Measurements from ENCODE around the gene KRTAP13-4. TPM values are rescaled to one million over a fixed set of nuclear protein-coding genes. Genes with fewer than 3 reads are reported as not detected.

Gene KRTAP13-4
- total RNA-seq, 1 donor from 2014 or later = not detected

DNA sequence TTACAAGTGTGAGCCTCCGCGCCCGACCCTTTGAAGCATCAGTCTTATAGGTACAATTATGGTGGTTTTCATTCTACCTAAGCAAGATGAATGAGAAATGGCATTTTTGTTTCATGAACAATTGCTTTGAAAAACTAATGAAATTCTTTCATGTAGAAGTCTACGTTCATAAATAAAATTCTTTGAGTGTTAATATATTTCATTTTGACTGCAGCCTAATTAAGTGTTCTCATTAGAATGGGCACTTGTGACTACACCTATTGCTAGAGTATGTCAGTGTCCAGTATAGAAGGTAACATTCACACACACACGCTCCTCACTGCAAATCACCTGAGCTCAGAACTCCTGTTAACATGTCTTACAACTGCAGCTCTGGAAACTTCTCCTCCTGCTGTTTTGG lies 10.0 kb downstream of the KRTAP13-4 start, which contains the start of gene KRTAP15-1:
Gene KRTAP15-1 (plus strand): TSS at position 301 of the 400 bp plus-strand sequence. CDS start 53 bp downstream, at position 354.
- peaks cover 6% of the 10 kb centered on the region for H3K27me3 Mint-ChIP-seq (ENCODE audit: unreplicated experiment)
- H3K4me1 Mint-ChIP-seq (ENCODE audit: unreplicated experiment) = peaks cover 26% of the 10 kb centered on the region
- DNase-seq (ENCODE audit: low spot score) = no peak
- H3K9me3 Mint-ChIP-seq (ENCODE audit: unreplicated experiment) = no peaks in the 10 kb centered on the region
- no peak within 1 kb of the TSS for H3K27ac Mint-ChIP-seq (ENCODE audit: unreplicated experiment)
- H3K4me3 Mint-ChIP-seq (ENCODE audit: unreplicated experiment) = no peak within 1 kb of the TSS
- TF ChIP-seq, protein P1, sequence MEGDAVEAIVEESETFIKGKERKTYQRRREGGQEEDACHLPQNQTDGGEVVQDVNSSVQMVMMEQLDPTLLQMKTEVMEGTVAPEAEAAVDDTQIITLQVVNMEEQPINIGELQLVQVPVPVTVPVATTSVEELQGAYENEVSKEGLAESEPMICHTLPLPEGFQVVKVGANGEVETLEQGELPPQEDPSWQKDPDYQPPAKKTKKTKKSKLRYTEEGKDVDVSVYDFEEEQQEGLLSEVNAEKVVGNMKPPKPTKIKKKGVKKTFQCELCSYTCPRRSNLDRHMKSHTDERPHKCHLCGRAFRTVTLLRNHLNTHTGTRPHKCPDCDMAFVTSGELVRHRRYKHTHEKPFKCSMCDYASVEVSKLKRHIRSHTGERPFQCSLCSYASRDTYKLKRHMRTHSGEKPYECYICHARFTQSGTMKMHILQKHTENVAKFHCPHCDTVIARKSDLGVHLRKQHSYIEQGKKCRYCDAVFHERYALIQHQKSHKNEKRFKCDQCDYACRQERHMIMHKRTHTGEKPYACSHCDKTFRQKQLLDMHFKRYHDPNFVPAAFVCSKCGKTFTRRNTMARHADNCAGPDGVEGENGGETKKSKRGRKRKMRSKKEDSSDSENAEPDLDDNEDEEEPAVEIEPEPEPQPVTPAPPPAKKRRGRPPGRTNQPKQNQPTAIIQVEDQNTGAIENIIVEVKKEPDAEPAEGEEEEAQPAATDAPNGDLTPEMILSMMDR (IDR thresholded peaks at IDR 0.05; ENCODE audit: unreplicated experiment) = no peak
- H3K36me3 Mint-ChIP-seq (ENCODE audit: low read depth, unreplicated experiment) = no peaks in the 10 kb centered on the region

DNA sequence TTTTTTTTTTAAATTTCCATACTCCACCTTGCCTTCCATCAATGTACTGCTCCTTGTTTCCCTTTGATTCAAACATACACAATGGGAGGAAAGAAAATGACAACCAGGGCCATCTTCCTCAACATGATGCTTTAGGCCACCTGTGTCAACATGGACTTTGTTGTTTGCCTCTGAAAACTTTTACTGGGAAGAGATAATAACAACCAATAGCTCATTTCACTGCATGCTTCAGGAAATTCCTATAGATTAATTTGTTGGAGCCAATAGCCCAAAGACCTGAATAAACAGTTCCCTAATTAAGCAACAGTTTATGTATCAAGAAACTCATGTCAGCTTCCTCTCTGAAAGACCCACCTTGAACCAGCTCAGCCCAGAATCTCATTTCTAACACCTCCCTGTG lies 13.2 kb downstream of the KRTAP13-4 start:
- Mint-ChIP-seq H3K36me3 (ENCODE audit: low read depth, unreplicated experiment) (no peaks in the 10 kb centered on the region), H3K9me3 (ENCODE audit: unreplicated experiment) (no peaks in the 10 kb centered on the region), H3K4me1 (ENCODE audit: unreplicated experiment) (peaks cover 33% of the 10 kb centered on the region), H3K27ac (ENCODE audit: unreplicated experiment) (no peak overlapping the region), H3K27me3 (ENCODE audit: unreplicated experiment) (no peaks in the 10 kb centered on the region), H3K4me3 (ENCODE audit: unreplicated experiment) (no peak overlapping the region)
- no peak for DNase-seq (ENCODE audit: low spot score)
- TF ChIP-seq, protein P1 (IDR thresholded peaks at IDR 0.05; ENCODE audit: unreplicated experiment) = no peak

DNA sequence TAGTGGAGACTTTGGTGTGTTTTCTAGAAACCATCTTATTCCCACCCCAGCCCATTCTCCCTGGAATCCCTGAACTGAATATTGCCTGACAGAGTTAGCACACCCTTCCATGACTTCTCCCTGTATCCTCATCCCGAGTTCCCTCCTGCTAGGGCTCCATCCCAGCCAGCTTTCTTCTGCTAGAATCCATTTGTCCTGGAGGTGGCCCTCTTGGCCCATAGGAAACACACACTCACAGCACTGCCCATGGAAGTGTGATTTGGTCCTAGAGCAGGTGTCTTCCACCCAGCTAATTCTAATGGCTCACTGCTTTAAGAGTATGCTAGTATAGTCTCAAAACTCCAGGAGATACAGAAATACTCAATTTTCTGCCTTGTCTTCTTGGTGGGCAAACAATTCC lies 14.2 kb downstream of the KRTAP13-4 start:
- Mint-ChIP-seq H3K4me3 (ENCODE audit: unreplicated experiment) (no peak overlapping the region), H3K9me3 (ENCODE audit: unreplicated experiment) (no peaks in the 10 kb centered on the region), H3K36me3 (ENCODE audit: low read depth, unreplicated experiment) (no peaks in the 10 kb centered on the region), H3K27ac (ENCODE audit: unreplicated experiment) (no peak overlapping the region), H3K27me3 (ENCODE audit: unreplicated experiment) (no peaks in the 10 kb centered on the region), H3K4me1 (ENCODE audit: unreplicated experiment) (peaks cover 33% of the 10 kb centered on the region)
- DNase-seq (ENCODE audit: low spot score) = peak; percentile 40
- TF ChIP-seq, protein P1 (IDR thresholded peaks at IDR 0.05; ENCODE audit: unreplicated experiment) = no peak

DNA sequence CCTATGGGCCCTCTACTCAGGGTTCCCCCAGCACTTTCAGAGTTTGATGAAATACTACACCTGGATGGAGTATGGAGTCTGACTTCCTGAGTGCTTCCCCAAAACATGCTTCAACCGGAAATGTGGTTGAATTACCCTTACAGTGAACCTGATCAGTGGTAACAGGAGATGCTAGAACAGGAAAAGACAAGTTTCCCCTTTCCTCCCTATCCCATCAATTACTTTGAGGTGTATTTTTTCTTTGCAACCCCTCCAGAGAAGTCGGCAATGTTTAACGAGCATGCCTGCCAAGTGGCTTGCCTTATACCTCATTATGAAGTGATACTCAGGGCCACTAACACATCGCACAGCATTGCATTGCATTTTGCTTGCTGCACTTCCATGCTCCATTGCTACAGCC lies 17.0 kb downstream of the KRTAP13-4 start:
- no peaks in the 10 kb centered on the region for H3K27me3 Mint-ChIP-seq (ENCODE audit: unreplicated experiment)
- TF ChIP-seq, protein P1 (IDR thresholded peaks at IDR 0.05; ENCODE audit: unreplicated experiment) = no peak
- no peak for DNase-seq (ENCODE audit: low spot score)
- no peak overlapping the region for H3K27ac Mint-ChIP-seq (ENCODE audit: unreplicated experiment)
- no peak overlapping the region for H3K4me3 Mint-ChIP-seq (ENCODE audit: unreplicated experiment)
- H3K9me3 Mint-ChIP-seq (ENCODE audit: unreplicated experiment) = no peaks in the 10 kb centered on the region
- peaks cover 27% of the 10 kb centered on the region for H3K4me1 Mint-ChIP-seq (ENCODE audit: unreplicated experiment)
- H3K36me3 Mint-ChIP-seq (ENCODE audit: low read depth, unreplicated experiment) = no peaks in the 10 kb centered on the region

DNA sequence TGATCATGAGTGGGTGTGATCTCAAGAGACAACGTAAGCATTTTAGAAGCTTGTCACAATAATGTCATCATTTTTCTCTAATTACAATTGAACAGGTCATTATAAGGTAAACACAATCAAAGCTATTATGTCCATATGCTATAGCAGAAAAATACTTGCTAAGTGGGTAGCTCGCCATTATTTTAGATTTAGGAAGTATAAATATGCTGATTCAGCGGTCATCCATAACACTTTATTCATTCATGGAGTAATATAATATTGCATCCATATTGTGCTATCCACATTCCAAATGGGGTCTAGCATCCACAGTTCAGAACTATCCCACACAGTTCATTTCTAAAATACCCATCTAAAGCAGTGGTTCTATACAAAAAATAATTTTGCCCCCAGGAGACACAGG lies 18.5 kb downstream of the KRTAP13-4 start:
- DNase-seq (ENCODE audit: low spot score) = no peak
- no peaks in the 10 kb centered on the region for H3K36me3 Mint-ChIP-seq (ENCODE audit: low read depth, unreplicated experiment)
- no peaks in the 10 kb centered on the region for H3K27me3 Mint-ChIP-seq (ENCODE audit: unreplicated experiment)
- H3K9me3 Mint-ChIP-seq (ENCODE audit: unreplicated experiment) = no peaks in the 10 kb centered on the region
- no peak overlapping the region for H3K4me3 Mint-ChIP-seq (ENCODE audit: unreplicated experiment)
- no peak overlapping the region for H3K27ac Mint-ChIP-seq (ENCODE audit: unreplicated experiment)
- peaks cover 18% of the 10 kb centered on the region for H3K4me1 Mint-ChIP-seq (ENCODE audit: unreplicated experiment)
- TF ChIP-seq, protein P1 (IDR thresholded peaks at IDR 0.05; ENCODE audit: unreplicated experiment) = no peak
